A549 (cell line): ENCODE results near the gene HLA-C.

Source experiments
- CHD2 ChIP-seq: fragments of 150-350 bp; IDR thresholded peaks from 2 replicates; pipeline ENCODE4 v1.6.1; 2014; ENCODE audit warnings: low read length; ENCODE audit not compliant: partially characterized antibody
- CTCF ChIP-seq: fragments of >200 bp; sonication (Bioruptor Twin); formaldehyde crosslinking; IDR thresholded peaks from 3 replicates; pipeline ENCODE4 v1.5.1; 2016
- EP300 ChIP-seq, 2 experiments: fragments of >200 bp; sonication (Bioruptor Twin); formaldehyde crosslinking; IDR thresholded peaks; 2 replicates in 1 of 2; 3 replicates in 1 of 2; pipeline ENCODE4 v1.6.1; 2016 to 2017
- MAFK ChIP-seq: fragments of 450-650 bp; IDR thresholded peaks from 2 replicates; pipeline ENCODE4 v1.6.1; 2014; ENCODE audit not compliant: partially characterized antibody
- POLR2A ChIP-seq: IDR thresholded peaks from 2 replicates; pipeline ENCODE4 v1.6.1; 2012; ENCODE audit warnings: mild to moderate bottlenecking, low read length

GRCh38 chr6:31308050-31308844 is 36.4 kb upstream of the HLA-C start:
- no peak for TF ChIP-seq MAFK
- no peak for TF ChIP-seq POLR2A
- no peak for TF ChIP-seq EP300 (IDR thresholded peaks at IDR 0.05)
- TF ChIP-seq CTCF: no peak
- no peak for TF ChIP-seq CHD2
